HG03354 (cell line): ENCODE measurements around the gene CERS6.
"Not testable (repeated sequence)": the region's sequence is repeated elsewhere in the genome, so short reads cannot be mapped to it uniquely, and the experiment has no call there.

ENCODE experiments used
- ATAC-seq: cut with Tn5 transposase; IDR thresholded peaks from one replicate; pipeline ENCODE4 v1.9.1; 2021; ENCODE audit warnings: mild to moderate bottlenecking; ENCODE audit not compliant: unreplicated experiment, poor library complexity, severe bottlenecking

CERS6 gene, protein sequence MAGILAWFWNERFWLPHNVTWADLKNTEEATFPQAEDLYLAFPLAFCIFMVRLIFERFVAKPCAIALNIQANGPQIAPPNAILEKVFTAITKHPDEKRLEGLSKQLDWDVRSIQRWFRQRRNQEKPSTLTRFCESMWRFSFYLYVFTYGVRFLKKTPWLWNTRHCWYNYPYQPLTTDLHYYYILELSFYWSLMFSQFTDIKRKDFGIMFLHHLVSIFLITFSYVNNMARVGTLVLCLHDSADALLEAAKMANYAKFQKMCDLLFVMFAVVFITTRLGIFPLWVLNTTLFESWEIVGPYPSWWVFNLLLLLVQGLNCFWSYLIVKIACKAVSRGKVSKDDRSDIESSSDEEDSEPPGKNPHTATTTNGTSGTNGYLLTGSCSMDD

DNA sequence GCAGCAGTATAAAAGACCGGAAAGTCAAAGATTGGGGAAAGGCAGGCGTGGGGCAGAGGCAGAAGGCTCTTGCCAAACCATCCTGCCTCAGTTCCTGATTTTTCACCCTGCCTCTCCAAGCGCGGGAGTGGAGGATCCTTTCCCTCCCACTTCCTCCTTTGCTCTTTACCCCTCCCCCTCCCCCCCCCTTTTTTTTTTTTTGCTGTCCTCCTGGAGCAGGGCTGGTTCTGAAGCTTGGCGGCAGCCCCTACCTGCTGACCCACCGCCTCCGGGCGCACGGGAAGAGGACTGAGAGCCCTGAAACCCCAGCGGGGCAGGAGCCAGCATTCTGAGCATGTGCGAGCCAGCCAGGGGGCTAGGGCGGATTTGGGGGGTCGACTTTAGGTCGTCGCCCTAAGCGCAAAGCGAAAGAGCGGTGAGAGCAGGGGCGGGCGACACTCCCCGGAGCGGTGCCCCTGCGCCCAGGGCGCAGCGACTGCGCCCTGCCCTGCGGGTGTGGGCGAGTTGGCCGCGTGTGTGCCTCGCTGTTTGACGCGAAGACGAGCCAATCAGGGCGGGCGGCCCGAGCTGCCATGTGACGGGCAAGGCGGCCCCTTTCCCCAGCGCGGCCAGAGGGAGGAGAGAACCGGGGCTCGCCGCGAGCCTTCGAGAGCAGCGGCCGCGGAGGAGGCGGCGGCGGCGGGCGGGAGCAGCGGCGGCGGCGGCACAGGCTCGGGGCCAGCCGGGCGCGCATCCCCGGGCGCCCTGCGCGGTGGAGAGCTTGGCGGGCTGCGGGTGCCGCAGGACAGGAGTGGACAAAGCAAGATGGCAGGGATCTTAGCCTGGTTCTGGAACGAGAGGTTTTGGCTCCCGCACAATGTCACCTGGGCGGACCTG is at the start of gene CERS6:
Gene CERS6, plus strand, starts transcription at position 628 of the 876 bp plus-strand sequence. Its CDS starts 177 bp downstream, at position 805.
- peak; percentile 97 for ATAC-seq

DNA sequence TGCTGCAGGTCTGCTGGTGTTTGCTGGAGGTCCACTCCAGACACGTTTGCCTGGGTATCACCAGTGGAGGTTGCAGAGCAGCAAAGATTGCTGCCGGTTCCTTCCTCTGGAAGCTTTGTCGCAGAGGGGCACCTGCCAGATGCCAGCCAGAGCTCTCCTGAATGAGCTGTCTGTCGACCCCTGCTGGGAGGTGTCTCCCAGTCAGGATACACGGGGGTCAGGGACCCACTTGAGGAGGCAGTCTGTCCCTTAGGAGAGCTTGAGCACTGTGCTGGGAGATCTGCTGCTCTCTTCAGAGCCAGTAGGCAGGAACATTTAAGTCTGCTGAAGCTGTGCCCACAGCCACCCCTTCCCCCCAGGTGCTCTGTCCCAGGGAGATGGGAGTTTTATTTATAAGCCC is 43.8 kb upstream of the CERS6 start:
- not testable (repeated sequence) for ATAC-seq

DNA sequence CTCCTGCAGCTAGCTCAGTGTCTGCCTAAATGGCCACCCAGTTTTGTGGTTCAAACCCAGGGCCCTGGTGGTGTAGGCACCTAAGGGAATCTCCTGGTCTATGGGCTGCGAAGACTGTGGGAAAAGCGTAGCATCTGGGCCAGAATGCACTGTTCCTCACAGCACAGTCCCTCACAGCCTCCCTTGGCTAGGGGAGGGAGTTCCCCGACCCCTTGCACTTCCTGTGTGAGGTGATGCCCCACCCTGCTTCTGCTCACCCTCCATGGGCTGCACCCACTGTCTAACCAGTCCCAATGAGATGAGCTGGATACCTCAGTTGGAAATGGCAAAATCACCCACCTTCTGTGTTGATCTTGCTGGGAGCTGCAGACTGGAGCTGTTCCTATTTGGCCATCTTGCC is 43.0 kb upstream of the CERS6 start:
- not testable (repeated sequence) for ATAC-seq

- no peak for ATAC-seq
Observed at GRCh38 chr2:168416555-168416954, 39.5 kb upstream of the CERS6 start.

- no peak for ATAC-seq
Observed at GRCh38 chr2:168422584-168422983, 33.5 kb upstream of the CERS6 start.

- ATAC-seq, result no peak
Observed at GRCh38 chr2:168424112-168424951, 31.7 kb upstream of the CERS6 start.

DNA sequence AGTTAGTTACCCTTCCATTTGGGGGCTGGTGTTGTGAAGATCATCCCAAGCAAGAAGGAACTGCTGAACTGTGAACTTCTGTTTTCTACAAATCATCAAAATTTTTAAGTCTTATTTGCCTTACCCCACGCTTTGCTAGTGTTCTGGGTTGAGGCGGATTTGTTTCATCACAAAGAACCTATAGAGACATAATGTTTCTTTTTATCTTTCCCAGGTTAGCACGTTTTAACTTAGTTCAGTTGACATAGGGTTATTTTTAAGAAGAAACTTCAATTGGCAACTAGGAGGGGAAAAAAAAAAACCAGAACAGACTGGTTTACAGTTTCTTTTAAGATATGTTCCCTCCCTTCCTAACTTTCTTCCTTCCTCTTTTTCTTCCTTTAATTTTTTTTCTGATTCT is 31.1 kb upstream of the CERS6 start:
- no peak for ATAC-seq

DNA sequence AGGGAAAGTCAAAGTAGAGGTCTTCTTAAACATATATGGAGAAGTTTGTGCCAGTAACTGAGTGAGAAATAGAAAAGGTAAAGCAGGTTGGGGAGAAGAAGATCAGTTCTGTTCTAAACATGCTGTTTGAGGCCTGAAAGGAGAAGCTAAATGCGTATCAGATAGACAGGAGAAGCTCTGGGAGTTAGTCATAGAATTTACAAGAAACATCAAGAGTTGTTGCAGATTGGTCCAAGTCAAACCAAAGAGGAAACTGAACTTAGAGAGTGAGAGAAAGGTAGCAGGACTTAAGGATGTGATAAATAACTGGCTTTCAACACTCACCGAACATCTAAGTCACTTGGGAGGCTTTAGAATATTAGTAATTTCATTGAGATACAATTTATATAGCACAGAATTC is 29.2 kb upstream of the CERS6 start:
- ATAC-seq, result no peak

GRCh38 chr2:168427451-168427850 is 28.6 kb upstream of the CERS6 start:
- ATAC-seq, result no peak

GRCh38 chr2:168428431-168428830 is 27.6 kb upstream of the CERS6 start:
- ATAC-seq, result no peak

GRCh38 chr2:168429988-168430387 is 26.1 kb upstream of the CERS6 start:
- no peak for ATAC-seq

GRCh38 chr2:168430431-168430830 is 25.6 kb upstream of the CERS6 start:
- ATAC-seq, result no peak

- ATAC-seq, result no peak
Observed at GRCh38 chr2:168431301-168432024, 24.6 kb upstream of the CERS6 start.

DNA sequence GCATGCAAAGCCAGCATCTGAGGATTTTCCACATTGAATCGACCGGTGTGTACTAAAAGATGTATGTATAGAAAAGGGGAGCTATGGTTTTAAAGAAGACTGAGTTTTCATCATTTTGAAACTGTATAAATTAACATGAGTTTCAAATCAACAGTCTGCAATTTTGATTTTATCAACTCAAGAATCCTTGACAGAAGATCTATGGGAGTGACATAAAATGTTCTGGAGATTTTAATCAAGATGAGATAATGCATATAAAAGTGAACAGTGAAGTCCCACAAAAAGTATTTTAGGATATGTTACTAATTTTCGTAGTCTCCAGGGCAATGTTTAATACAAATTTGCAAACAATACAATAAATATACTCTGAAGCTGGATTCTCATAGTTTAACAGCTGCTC is 24.0 kb upstream of the CERS6 start:
- ATAC-seq, result no peak

GRCh38 chr2:168432565-168433186 is 23.4 kb upstream of the CERS6 start:
- ATAC-seq, result peak; percentile 51

DNA sequence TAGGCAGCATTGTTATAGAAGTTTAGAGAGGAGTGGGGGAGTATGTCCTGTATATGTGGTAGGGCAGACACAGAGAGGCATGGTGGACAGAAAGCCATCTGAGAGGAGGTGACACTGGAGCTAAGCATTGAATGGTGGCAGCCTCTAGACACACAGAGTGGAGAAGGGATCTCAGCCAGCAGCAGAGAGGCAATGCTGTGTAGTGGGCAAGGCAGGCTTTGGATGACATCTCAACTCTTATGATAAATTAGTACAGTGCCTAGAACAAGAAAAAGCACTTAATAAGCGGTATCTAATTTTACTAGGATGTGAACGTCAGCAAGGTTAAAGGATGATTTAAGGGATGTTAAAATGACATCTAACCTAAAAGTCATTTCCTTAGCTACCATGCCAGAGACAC is 22.5 kb upstream of the CERS6 start:
- ATAC-seq, result no peak

- no peak for ATAC-seq
Observed at GRCh38 chr2:168434146-168434545, 21.9 kb upstream of the CERS6 start.

DNA sequence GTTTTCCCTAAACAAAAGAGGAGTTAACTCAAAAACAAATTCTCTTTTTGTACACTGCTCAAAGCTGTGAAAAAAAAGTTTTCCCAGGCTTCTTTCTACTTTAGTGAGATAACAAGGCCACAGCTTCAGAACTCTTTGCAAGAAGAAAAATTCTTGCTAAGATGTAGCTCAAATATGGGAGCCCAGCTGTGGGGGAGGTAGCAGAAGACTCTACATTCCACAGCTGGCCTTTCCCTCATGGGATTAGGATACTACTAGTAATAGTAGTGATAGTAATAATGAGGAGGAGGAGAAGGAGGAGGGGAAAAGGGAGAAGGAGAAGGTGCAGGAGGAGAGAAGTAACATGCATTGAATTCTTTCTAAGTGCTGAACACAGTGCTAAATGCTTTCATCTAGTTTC is 19.2 kb upstream of the CERS6 start:
- no peak for ATAC-seq

DNA sequence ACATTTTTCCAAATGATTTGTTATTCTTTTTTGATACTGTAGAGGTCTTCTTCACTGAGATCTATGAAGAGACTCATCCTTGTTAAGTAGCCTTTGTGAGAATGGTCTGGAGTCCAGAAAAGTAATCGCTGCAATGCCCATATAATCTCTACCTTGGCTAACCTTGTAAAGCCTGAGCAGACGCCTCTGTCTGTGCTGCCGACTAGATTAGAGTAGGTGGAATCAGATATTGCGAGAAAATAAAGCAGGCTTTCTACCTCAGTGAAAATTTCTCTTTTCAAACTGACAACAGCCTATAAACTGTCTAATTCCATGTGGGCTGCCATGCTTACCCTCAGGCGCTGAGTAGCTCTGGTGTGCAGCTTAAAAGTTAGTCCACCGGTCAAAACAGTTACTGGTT is 17.5 kb upstream of the CERS6 start:
- ATAC-seq, result no peak
